ENCODE measurements around the gene TMEM255B.
A peak's percentile ranks its signal among the peaks of the same experiment; 100 is the strongest.

TMEM255B gene

GRCh38 chr13:113849981-113850721 lies 91.1 kb downstream of the TMEM255B start:
- H3K4me3 ChIP-seq (ENCODE audit: low read depth, low read length): no peak overlapping the region
- DNase-seq (ENCODE audit: low read depth): no peak

- DNase-seq (ENCODE audit: low read depth): no peak
- no peak overlapping the region for H3K4me3 ChIP-seq (ENCODE audit: low read depth, low read length)
Measured at GRCh38 chr13:113850722-113851479, 91.9 kb downstream of the TMEM255B start.

DNA sequence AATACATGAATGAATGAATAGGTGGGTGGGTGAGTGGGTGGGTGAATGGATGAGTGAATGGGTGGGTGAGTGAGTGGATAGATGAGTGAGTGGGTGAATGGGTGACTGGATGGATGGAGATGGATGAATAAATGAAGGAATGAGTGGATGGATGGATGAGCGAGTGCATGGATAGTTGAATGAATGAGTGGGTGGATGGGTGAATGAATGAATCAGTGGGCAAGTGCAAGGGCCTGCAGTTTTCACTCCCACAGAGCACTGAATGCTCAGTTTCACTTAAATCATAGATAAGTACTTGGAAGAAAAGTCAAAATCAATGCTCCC lies 92.4 kb downstream of the TMEM255B start:
- no peak overlapping the region for H3K4me3 ChIP-seq (ENCODE audit: low read depth, low read length)
- no peak for DNase-seq (ENCODE audit: low read depth)

DNA sequence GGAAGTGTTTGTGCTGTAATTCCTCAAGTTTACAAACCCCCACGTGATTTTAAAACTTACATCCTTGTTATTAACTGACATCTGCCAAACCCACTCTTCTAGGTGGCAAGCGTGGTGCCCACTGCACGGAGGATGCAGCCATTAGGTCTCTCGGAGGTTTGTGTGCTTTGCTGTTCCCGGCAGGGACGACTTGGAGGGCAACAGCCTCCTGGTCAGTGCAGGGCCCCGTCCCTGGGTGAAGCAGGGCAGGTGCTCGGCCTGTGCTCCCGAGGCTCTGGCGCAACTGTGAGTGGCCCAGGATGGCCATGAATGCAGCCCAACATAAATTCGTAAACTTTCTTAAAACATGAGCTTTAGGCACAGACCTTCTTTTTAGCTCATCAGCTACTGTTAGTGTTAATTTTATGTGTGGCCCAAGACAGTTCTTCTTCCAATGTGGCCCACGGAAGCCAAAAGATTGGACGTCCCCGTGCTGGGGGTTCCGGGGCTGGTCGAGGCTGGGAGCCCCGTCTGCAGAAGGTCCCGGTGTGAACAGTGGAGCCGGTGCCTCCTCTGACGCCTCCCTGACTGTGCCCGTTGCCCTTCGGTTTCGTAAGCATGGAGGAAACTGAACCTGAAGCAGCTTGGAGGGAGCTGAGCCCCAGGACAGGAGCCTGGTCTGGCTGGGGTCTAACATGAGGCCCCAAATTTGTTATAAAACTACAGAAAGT lies 93.0 kb downstream of the TMEM255B start:
- DNase-seq (ENCODE audit: low read depth): no peak
- H3K4me3 ChIP-seq (ENCODE audit: low read depth, low read length): no peak overlapping the region

GRCh38 chr13:113852536-113853517 lies 93.8 kb downstream of the TMEM255B start:
- DNase-seq (ENCODE audit: low read depth): no peak
- H3K4me3 ChIP-seq (ENCODE audit: low read depth, low read length): no peak overlapping the region

GRCh38 chr13:113853518-113854237 lies 94.7 kb downstream of the TMEM255B start:
- no peak for DNase-seq (ENCODE audit: low read depth)
- no peak overlapping the region for H3K4me3 ChIP-seq (ENCODE audit: low read depth, low read length)

DNA sequence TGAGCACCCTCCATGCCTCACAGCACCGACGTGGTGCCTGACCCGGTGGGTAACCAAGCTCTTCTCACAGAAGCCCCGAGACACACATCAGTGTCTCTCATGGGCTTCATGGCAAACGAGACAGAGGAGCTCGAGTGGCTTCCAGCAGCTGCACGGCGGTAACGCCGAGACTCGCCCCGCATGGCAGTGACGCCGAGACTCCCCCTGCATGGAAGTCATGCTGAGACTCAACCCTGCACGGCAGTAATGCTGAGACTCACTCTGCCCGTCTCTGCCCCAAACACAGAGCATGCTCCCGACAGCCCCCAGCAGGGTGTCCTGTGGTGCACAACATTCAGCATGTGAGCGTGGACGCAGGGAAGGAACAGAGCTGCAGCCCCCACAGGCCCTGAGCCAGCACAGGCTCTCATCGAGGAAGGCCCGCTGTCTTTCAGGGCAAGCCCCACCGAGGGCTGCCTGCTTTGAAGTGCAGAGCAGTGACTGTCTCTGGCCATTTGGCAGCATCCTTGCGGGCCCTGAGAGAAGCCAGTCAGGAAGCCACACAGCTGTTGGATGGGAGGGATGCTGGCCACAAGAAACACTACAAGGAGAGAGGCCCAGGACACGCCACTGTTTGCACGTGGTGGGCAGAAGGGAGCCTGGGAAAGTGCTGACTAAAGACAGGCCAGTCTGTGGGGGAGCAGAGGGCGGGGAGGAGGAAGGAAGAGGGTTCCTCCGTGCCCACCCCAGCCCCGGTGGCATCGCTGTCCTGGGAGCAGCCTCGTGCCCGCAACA lies 95.4 kb downstream of the TMEM255B start:
- H3K4me3 ChIP-seq (ENCODE audit: low read depth, low read length): no peak overlapping the region
- peak; percentile 48 for DNase-seq (ENCODE audit: low read depth)

GRCh38 chr13:113855012-113855921 lies 96.2 kb downstream of the TMEM255B start:
- no peak overlapping the region for H3K4me3 ChIP-seq (ENCODE audit: low read depth, low read length)
- DNase-seq (ENCODE audit: low read depth): peak; percentile 23

DNA sequence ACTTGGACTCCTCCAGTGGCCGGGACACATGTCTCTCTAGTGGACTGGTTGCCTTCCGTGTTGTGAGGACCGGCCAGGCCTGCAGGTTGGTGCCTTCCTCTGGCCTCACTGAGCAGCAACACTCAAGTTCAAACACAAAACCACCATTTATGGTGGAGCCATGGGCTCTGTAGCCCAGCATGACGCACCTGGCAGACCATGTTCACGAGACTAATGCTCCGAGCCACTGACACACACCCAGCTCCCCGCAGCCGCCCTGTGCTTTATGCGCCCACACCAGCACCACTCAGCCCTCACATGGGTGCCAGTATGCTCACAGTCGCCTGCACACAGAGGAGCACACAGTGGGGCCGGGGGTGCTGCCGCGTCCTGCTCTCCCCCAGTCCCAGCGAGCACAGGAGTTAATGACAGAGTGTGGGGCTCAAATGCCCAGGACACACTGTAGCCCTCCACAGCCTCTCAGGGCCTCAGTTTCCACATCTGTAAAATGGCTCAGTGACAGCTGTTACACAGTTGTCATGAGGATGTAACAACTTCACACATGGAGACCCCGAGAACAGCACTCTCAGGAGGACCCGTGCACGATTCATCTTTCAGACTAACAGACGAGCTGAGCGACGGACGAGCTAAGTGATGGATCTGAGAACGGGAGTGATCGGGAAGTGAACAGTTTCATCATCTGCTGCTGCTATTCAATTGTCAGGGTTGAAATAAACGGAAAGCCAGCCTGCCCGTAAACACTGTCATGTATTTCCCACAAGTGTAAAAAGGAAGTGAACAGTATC lies 97.1 kb downstream of the TMEM255B start:
- no peak for DNase-seq (ENCODE audit: low read depth)
- H3K4me3 ChIP-seq (ENCODE audit: low read depth, low read length): no peak overlapping the region

GRCh38 chr13:113856716-113857065 lies 97.7 kb downstream of the TMEM255B start:
- no peak for DNase-seq (ENCODE audit: low read depth)
- H3K4me3 ChIP-seq (ENCODE audit: low read depth, low read length): no peak overlapping the region

GRCh38 chr13:113857531-113858195 lies 98.6 kb downstream of the TMEM255B start:
- no peak for DNase-seq (ENCODE audit: low read depth)
- H3K4me3 ChIP-seq (ENCODE audit: low read depth, low read length): no peak overlapping the region

GRCh38 chr13:113859311-113860050 lies 100.5 kb downstream of the TMEM255B start:
- no peak overlapping the region for H3K4me3 ChIP-seq (ENCODE audit: low read depth, low read length)
- no peak for DNase-seq (ENCODE audit: low read depth)

DNA sequence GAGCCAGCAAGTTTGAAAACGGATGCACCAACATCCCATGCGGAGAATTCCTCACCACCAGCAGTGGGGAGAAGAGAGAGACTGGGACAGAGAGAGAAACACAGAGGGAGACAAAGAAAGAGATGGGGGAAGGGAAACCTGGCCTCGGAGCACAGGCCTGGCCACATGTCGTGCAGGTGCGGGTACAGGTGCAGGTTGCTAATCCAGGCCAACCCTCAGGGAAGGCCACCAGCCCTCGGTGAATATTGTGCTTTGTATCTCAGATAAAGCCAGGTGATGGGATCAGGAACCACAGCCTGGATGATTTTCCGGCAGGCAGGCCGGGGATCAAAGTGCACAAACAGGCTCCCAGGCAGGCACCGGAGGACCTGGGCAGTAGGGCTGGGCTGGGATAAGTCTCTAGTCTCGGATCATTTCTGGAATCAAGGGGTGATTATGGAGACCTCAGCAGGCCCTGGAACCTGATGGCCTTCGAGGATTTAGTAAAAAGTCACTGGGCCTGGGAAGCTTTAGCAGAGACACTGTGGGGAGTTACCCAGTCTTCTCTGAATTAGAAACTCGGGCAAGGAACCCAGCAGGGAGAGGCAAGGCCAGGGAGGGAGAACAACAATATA lies 101.1 kb downstream of the TMEM255B start:
- no peak overlapping the region for H3K4me3 ChIP-seq (ENCODE audit: low read depth, low read length)
- DNase-seq (ENCODE audit: low read depth): no peak

DNA sequence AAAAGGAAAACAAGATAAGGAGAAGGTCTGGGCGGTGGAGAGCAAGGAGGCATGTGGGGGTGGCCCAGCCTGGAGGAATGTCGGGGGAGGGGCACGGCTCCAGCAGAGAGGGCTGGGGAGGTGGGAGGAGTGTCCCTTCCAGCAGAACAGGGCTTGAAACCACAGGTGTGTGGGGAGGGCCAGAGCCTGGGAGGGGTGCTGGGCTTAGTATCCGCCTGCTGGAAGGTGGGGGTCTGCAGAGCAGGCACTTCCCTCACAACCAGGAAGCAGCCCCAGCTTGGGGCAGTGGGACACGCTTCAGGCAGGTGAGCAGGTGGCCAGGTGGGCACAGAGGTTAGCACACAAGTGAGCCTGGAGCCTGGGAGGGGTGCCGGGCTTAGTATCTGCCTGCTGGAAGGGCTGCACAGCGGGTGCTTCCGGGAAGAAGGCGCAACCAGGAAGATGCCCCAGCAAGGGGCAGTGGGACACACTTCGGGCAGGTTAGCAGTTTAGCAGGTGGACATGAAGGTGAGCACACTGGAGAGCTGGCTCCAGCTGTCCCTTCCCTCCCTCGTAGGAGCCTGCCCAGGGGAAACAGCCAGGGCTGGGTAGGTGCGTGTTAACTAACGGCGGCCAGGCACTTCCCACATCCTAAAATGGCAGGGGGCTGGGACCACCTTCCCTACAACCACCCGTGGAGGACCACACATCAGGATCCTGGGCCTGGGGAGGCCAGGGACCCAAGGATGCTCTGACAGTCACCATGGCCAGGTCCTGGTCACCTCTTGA lies 101.8 kb downstream of the TMEM255B start:
- H3K4me3 ChIP-seq (ENCODE audit: low read depth, low read length): no peak overlapping the region
- DNase-seq (ENCODE audit: low read depth): no peak
